ENCODE measurements around the gene ENPP1.

- no peak for TF ChIP-seq EZH2 (IDR thresholded peaks at IDR 0.05; ENCODE audit: insufficient read depth, poor library complexity, severe bottlenecking)
- no peak for TF ChIP-seq EZH2phosphoT487 (IDR thresholded peaks at IDR 0.05; ENCODE audit: insufficient read depth, low read depth)
Measured at GRCh38 chr6:131883016-131883415, 75.2 kb downstream of the ENPP1 start.
